Hematopoietic multipotent progenitor cell (in vitro differentiated cells): ENCODE results near the gene HSD17B12. TPM values are rescaled to one million over a fixed set of nuclear protein-coding genes. Genes with fewer than 3 reads are reported as not detected.

Experiments used
- DNase-seq, 3 donors: peaks; one replicate each; pipeline ENCODE4 v3.0.0-alpha.2; 2011 to 2015; ENCODE audit warnings: low read depth in 2 of 3, low spot score in 2 of 3
- total RNA-seq: library from RNA; depleted of rRNA; stranded (reverse); fragments of >200 nt; gene quantifications from one replicate; pipeline ENCODE4 v1.2.3, GENCODE V29; 2012

The HSD17B12 gene
- total RNA-seq, 1 donor: 37.4 TPM

DNA sequence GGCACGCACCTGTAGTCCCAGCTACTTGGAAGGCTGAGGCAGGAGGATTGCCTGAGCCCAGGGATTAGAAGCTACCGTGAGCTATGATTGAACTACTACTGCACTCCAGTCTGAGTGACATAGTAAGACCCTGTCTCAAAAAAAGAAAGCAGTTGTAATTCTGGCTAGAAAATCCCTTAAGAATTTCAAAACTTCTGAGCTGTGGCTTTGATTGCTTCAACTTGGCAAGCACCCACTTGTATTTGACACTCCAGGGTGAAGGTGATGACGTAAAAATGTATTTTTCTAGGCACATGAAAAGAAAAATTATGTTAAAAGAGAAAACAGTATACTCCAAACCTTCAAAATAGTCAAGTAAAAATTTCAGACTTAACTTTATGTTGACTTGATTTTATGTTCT is 176.5 kb downstream of the HSD17B12 start:
- DNase-seq: no peak

GRCh38 chr11:43861141-43861540 is 180.6 kb downstream of the HSD17B12 start:
- no peak for DNase-seq

- no peak for DNase-seq
These were observed 186.0 kb downstream of the HSD17B12 start for GRCh38 chr11:43866520-43866919.

DNA sequence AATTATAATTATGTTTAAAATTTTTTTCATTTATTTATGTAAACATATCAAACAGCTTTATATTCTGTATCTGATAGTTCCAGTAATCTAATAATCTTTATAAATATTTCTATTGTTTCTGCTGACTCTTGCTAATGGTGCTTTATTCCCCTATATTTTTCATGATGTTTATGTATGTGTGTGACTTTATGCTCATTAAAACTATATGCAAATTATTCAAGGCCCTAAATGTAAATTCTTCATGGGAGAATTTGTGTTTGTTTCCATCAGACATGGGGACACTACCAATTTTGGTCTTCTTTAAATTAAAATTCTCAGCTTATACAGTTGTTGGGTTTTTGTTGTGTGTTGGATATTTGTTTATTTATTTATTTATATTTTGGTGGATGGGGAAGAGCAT is 186.4 kb downstream of the HSD17B12 start:
- DNase-seq: no peak

- DNase-seq: peak in 2 of 3 donors; percentile 82 to 92
These were observed 188.5 kb downstream of the HSD17B12 start for GRCh38 chr11:43868852-43869567.

DNA sequence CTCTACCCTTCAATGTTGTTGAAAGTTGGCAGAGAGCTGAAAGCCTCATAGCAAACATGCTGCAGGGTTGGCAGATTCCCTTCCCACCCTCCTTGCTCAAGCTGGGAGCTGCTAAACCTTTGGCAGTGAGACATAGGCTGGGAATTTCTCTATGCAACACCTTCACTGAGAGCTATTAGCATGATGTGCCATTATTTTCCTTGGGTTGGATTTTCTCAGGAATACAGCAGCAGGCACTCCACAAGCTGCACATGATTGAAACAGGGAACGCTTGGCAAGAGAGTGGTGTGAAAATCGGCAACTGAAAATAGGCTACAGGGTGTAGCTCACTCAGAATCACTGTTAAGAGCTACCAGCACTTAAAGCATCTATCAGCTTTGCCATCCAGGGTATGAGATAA is 190.5 kb downstream of the HSD17B12 start:
- DNase-seq: no peak

GRCh38 chr11:43872995-43873394 is 192.5 kb downstream of the HSD17B12 start:
- no peak for DNase-seq

DNA sequence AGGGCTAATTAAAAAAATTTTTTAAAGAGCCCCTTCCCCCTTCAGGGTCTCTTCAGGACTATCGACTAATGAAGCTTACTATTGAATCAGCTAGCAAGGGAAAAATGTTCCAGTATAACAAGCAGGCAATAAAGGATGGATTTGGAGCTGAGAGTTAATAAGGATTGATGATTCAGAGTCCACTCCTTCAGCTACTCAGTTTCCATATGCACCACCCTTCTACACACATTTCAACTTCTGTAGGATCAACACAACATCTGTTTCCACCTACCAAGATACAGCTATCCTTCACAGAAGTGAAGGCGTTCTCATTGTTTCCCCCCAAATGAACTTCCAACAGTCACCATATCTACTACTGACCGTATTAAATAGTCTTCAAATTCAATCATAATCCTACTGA is 193.5 kb downstream of the HSD17B12 start:
- DNase-seq: no peak

- DNase-seq: no peak
These were observed 194.2 kb downstream of the HSD17B12 start for GRCh38 chr11:43874738-43875137.

DNA sequence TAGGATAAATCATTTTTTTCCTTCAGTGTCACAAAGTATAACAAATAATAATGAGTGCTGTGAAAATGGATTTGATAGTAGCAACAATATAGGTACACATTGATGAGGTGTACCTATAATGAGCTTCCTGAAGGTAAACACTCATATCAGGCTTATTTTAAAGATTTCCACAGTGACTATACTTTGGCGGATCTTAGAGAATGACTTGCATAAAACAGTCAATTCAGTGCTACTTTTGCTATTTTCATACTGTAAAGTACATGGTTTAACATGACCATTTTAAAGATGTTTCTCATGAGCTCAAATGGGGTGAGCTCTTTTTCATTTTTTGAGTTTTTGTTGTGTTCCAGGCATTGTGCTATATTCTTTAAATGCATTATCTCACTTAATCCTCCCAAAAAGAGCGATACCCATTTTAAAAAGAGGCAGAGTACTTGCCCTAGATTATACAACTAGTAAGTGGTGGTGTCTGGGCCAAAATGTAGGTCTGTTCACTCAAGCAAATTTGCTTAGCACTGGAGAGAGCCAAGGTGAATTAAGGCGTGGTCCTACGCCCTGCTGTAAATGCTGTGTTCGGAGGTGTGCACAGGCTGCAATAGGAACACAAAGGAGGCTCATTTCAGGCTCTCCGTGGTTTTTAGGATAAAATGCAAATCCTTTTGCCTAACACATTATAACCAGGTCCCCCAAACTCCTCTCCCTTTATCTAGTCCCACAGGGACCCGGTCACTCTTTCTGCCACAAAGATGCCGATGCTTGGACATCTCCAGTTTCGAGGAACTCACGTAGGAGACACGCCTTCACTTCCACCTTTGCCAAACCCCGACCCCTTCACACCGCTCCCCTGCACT is 199.5 kb downstream of the HSD17B12 start:
- DNase-seq: no peak

DNA sequence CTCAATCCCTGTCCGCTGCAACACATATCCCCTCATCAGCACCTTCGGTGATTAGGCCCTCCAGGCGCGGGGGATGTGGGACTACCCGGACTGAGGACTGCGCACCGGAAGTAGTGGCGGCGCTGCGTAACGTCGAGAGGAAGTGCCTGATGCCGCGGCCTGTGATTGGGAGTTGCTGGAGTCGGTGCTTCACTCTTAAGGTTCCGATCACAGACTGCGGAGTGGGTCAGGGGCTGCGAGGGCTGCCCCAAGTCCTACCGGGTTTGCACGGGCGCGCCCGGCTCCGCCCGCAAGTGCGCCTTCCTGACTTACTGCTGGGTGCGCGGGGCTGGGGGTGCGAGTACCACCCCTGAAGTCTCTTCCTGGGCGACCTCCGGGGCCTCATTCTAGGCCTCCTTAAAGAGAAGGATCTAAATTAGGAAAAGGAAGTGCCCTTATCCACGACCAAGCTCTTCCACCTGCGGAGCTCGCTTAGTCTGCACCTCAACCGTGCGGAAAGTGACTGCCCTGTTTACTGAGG is 200.2 kb downstream of the HSD17B12 start, which contains the start of gene ALKBH3:
Gene ALKBH3 (plus strand): TSS at position 192 of the 520 bp plus-strand sequence. CDS start 1,822 bp downstream, outside the sequence.
- DNase-seq: peak; percentile 77 to 95 (median 93)

DNA sequence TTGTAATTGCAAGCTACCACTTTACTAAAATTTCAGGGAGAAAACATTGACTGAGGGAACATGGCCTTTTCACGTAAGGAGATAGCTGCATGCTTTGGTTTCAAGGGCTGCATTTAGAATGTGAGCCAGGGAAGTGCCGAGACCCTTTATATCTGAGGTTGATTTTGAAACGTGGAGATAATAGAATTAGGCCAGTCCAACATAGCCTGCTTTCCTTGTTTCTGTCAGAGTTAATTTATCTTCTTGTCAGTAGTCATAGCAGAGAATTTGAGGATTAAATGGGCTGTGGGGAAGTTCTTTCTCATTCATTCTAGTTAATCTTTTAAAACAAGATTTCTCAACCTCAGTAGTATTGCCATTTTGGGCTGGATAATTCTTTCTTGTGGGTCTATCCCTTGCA is 212.3 kb downstream of the HSD17B12 start:
- DNase-seq: no peak

- DNase-seq: no peak
These were observed 214.0 kb downstream of the HSD17B12 start for GRCh38 chr11:43894546-43894945.

DNA sequence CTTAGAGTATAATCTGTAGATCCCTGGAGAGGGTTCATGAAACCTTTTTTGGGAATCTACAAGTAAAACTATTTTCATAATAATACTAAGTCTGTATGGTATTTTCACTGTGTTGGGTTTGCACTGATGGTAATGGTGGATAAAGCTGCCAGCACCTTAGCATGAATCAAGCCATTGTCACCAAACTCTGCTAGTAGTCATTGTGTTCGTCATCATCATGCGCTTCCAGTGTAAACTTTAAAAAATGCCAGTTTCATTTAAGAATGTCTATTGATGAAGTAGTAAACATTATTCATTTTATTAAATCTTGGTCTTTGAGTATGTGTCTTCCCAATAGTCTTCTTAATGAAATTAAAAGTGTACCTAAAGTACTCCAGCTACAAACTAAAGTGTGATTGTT is 215.1 kb downstream of the HSD17B12 start:
- no peak for DNase-seq

DNA sequence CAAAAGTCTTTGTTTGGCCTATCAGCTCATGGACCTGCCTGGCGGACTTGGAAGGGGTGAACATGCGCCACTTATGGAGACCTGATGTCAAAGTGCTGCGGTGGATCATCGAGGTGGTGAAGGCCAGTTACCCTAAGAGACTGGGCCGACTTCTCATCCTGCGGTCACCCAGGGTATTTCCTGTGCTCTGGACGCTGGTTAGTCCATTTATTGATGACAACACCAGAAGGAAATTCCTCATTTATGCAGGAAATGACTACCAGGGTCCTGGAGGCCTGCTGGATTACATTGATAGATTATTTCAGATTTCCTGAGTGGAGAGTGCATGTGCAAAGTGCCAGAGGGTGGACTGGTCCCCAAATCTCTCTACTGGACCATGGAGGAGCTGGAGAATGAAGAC is 218.0 kb downstream of the HSD17B12 start:
- DNase-seq: no peak

GRCh38 chr11:43899094-43899493 is 218.6 kb downstream of the HSD17B12 start:
- no peak for DNase-seq

DNA sequence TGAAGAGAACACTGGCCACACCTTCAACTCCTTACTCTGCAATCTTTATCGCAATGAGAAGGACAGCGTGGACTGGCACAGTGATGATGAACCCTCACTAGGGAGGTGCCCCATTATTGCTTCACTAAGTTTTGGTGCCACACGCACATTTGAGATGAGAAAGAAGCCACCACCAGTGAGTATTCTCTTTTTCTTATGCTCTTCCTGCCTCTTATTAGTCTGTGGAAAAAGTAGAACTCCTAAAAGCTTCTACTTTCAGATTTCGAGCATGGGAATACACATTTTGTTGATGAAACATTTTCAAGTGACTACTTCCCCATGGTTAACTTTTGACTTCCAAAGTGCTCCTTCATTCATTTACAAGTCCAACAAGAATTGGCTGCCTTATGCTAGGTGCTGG is 221.0 kb downstream of the HSD17B12 start:
- DNase-seq: no peak

DNA sequence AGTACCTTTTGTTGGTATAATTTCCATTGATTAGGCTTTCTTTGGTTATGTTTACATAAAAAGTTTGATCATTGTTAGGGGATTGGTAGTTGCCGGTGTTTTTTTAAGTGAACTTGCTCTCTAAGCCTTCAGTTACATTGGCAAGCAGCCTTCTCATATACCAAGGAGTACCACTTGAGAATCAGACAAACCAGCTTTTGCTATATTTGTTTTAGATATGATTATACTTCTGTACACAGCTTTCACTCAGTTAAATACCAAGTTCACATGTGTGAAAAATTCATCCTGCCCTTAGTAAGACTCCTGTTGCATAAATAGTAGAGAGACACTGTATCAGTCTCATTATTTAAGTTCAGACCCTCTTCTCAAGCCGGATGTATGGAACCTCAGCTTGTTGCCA is 222.5 kb downstream of the HSD17B12 start:
- DNase-seq: no peak

- DNase-seq: no peak
These were observed 223.4 kb downstream of the HSD17B12 start for GRCh38 chr11:43903969-43904368.

DNA sequence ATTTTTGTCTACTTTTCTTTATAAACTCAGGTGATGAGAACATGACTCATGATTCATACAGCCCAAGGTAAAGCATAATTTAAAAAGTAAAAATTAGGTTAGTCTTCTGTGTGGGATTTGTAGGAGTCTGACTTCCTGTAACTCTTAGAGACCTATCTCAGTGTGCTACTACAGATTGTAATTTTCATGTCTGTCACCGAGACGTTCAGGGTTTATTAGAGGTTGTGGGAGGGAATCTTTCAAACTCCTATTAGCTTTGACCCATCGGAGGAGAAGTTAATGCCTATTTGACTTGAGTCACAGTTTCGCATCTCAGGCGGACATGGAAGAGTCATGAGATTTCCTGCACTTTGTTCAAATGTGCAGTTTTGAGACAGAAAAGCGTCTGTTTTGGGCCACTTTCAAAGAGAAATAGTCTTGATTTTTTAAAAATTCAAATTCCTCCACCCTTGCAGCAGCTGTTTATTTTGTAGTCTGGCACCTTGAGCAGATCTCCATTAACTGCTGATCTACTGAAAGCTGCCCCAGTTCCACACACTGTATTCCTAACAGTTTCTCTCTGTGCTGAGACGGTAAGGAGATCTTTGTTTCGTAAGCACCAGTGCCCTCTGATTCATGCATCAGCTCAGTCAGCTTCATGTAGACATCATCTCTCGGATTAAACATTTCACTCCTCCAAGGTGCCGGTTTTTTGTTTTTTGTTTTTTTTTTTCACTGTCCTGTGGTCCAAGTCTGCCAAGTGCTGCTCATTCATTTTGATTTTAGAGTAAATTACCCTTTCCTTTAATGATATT is 224.4 kb downstream of the HSD17B12 start:
- no peak for DNase-seq

- peak in 1 of 3 donors; percentile 41 for DNase-seq
These were observed 225.3 kb downstream of the HSD17B12 start for GRCh38 chr11:43905813-43906241.
